Measurements from ENCODE around the gene PLEKHA8. TPM values are rescaled to one million over a fixed set of nuclear protein-coding genes. Genes with fewer than 3 reads are reported as not detected.

Gene PLEKHA8
- total and polyA plus RNA-seq, 11 donors: 1.5 to 6.8 (median 4.1) TPM

GRCh38 chr7:30019960-30020359, 8.3 kb upstream of the PLEKHA8 start:
- Histone ChIP-seq H3K27me3 (no peaks in the 10 kb centered on the region), H3K36me3 (peaks cover 0 to 32% (median 20%) of the 10 kb centered on the region in 9 donors), H3K27ac (no peak overlapping the region), H3K9me3 (no peaks in the 10 kb centered on the region), H3K4me1 (peaks cover 0 to 11% (median 4%) of the 10 kb centered on the region in 12 donors), H3K4me3 (no peak overlapping the region)
- ATAC-seq (no peak), DNase-seq (no peak)
- intact Hi-C loops (cut with DNase I): loop anchor here in 1 of 10 donors (10.0 kb wide), 1 partner anchor 265 kb away; the partner anchor contains the start of gene ZNRF2
- TF ChIP-seq, protein P1, sequence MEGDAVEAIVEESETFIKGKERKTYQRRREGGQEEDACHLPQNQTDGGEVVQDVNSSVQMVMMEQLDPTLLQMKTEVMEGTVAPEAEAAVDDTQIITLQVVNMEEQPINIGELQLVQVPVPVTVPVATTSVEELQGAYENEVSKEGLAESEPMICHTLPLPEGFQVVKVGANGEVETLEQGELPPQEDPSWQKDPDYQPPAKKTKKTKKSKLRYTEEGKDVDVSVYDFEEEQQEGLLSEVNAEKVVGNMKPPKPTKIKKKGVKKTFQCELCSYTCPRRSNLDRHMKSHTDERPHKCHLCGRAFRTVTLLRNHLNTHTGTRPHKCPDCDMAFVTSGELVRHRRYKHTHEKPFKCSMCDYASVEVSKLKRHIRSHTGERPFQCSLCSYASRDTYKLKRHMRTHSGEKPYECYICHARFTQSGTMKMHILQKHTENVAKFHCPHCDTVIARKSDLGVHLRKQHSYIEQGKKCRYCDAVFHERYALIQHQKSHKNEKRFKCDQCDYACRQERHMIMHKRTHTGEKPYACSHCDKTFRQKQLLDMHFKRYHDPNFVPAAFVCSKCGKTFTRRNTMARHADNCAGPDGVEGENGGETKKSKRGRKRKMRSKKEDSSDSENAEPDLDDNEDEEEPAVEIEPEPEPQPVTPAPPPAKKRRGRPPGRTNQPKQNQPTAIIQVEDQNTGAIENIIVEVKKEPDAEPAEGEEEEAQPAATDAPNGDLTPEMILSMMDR (IDR thresholded peaks at IDR 0.05): no peak
- no peak for TF ChIP-seq POLR2A (IDR thresholded peaks at IDR 0.05)
- 95 to 99% (median 98%) methylated on average over 1 of the region's 1 CpG for WGBS, 4 donors

- Histone ChIP-seq H3K9me3 (no peaks in the 10 kb centered on the region), H3K27ac (no peak overlapping the region), H3K36me3 (peaks cover 0 to 28% (median 18%) of the 10 kb centered on the region in 9 donors), H3K4me1 (peaks cover 0 to 16% (median 10%) of the 10 kb centered on the region in 12 donors), H3K27me3 (no peaks in the 10 kb centered on the region), H3K4me3 (no peak overlapping the region)
- ATAC-seq: no peak
- WGBS, 4 donors: 73 to 88% (median 82%) methylated on average over 1 of the region's 1 CpG
- intact Hi-C loops (cut with DNase I): loop anchor here in 1 of 10 donors (10.0 kb wide), 1 partner anchor 264 kb away; the partner anchor contains the start of gene ZNRF2
- no peak for DNase-seq
- TF ChIP-seq, protein P1 (IDR thresholded peaks at IDR 0.05): no peak
- TF ChIP-seq POLR2A (IDR thresholded peaks at IDR 0.05): no peak
These were observed 7.7 kb upstream of the PLEKHA8 start for GRCh38 chr7:30020535-30020934.

GRCh38 chr7:30022991-30023390, 5.2 kb upstream of the PLEKHA8 start:
- TF ChIP-seq, protein P1 (IDR thresholded peaks at IDR 0.05): no peak
- no peak for TF ChIP-seq POLR2A (IDR thresholded peaks at IDR 0.05)
- no peak for DNase-seq
- Histone ChIP-seq H3K4me1 (peaks cover 0 to 29% (median 17%) of the 10 kb centered on the region in 12 donors), H3K4me3 (no peak overlapping the region), H3K27me3 (no peaks in the 10 kb centered on the region), H3K9me3 (no peaks in the 10 kb centered on the region), H3K36me3 (peaks cover 0 to 15% (median 3%) of the 10 kb centered on the region in 9 donors), H3K27ac (no peak overlapping the region)
- intact Hi-C loops (cut with DNase I): loop anchor here in 1 of 10 donors (10.0 kb wide), 1 partner anchor 262 kb away; the partner anchor contains the start of gene ZNRF2
- no peak for ATAC-seq

DNA sequence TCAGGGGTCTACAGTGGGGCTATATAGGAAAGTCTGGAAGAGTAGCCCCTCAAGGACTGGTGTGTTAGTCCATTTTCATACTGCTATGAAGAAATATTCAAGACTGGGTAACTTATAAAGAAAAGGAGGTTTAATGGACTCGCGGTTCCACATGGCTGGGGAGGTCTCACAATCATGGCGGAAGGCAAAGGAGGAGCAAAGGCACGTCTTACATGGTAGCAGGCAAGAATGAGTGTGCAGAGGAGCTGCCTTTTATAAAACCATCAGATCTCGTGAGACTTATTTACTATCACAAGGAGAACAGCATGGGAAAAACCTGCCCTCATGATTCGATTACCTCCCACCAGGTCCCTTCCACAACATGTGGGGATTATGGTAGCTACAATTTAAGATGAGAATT, 4.7 kb upstream of the PLEKHA8 start:
- H3K36me3 ChIP-seq: peaks cover 0 to 10% (median 2%) of the 10 kb centered on the region in 9 donors
- H3K27ac ChIP-seq: no peak overlapping the region
- 93 to 98% (median 96%) methylated on average over 6 of the region's 6 CpGs for WGBS, 4 donors
- no peaks in the 10 kb centered on the region for H3K27me3 ChIP-seq
- no peaks in the 10 kb centered on the region for H3K9me3 ChIP-seq
- H3K4me3 ChIP-seq: no peak overlapping the region
- DNase-seq: no peak
- ATAC-seq: no peak
- intact Hi-C loops (cut with DNase I): loop anchor here in 1 of 10 donors (10.0 kb wide), 1 partner anchor 261 kb away; the partner anchor contains the start of gene ZNRF2
- TF ChIP-seq, protein P1 (IDR thresholded peaks at IDR 0.05): no peak
- no peak for TF ChIP-seq POLR2A (IDR thresholded peaks at IDR 0.05)
- peaks cover 0 to 29% (median 17%) of the 10 kb centered on the region in 12 donors for H3K4me1 ChIP-seq
